ENCODE results near the gene CPT1B.
A peak's percentile ranks its signal among the peaks of the same experiment; 100 is the strongest.
"Not testable (repeated sequence)": the region's sequence is repeated elsewhere in the genome, so short reads cannot be mapped to it uniquely, and the experiment has no call there.

Gene CPT1B

GRCh38 chr22:50544078-50544745 lies 34.0 kb downstream of the CPT1B start:
- no peak for DNase-seq

- DNase-seq: no peak
Measured at GRCh38 chr22:50542416-50542927, 35.8 kb downstream of the CPT1B start.

GRCh38 chr22:50541667-50542026 lies 36.6 kb downstream of the CPT1B start:
- DNase-seq: peak in 1 of 2 experiments; percentile 45

GRCh38 chr22:50540381-50540780 lies 37.8 kb downstream of the CPT1B start:
- DNase-seq: no peak

- no peak for DNase-seq
Measured at GRCh38 chr22:50537765-50538164, 40.5 kb downstream of the CPT1B start.

GRCh38 chr22:50536226-50536625 lies 42.0 kb downstream of the CPT1B start:
- DNase-seq: no peak

GRCh38 chr22:50535113-50535512 lies 43.1 kb downstream of the CPT1B start:
- DNase-seq: no peak

GRCh38 chr22:50533856-50534711 lies 44.1 kb downstream of the CPT1B start:
- not testable (repeated sequence) for DNase-seq

- no peak for DNase-seq
Measured at GRCh38 chr22:50532824-50533796, 45.1 kb downstream of the CPT1B start.

GRCh38 chr22:50531962-50532674 lies 46.1 kb downstream of the CPT1B start:
- DNase-seq: peak in 1 of 2 experiments; percentile 34

- peak in 1 of 2 experiments; percentile 8 for DNase-seq
Measured at GRCh38 chr22:50531546-50531961, 46.7 kb downstream of the CPT1B start.

- DNase-seq: peak; percentile 33 to 54
Measured at GRCh38 chr22:50530877-50531545, 47.2 kb downstream of the CPT1B start.

- no peak for DNase-seq
Measured at GRCh38 chr22:50530580-50530876, 47.7 kb downstream of the CPT1B start.

- peak in 1 of 2 experiments; percentile 40 for DNase-seq
Measured at GRCh38 chr22:50529897-50530579, 48.2 kb downstream of the CPT1B start, which contains the start of gene TYMP. TYMP (minus strand) TSS chr22:50530012; CDS start chr22:50529709, 303 bp downstream.

- DNase-seq: no peak
Measured at GRCh38 chr22:50529416-50529896, 48.8 kb downstream of the CPT1B start.

GRCh38 chr22:50528682-50529415 lies 49.4 kb downstream of the CPT1B start:
- DNase-seq: no peak

- DNase-seq: no peak
Measured at GRCh38 chr22:50527921-50528681, 50.1 kb downstream of the CPT1B start.

GRCh38 chr22:50526834-50527801 lies 51.1 kb downstream of the CPT1B start:
- DNase-seq: peak in 1 of 2 experiments; percentile 58
